Mesothelial cell of epicardium (in vitro differentiated cells): ENCODE data around the gene LHFPL3. TPM values are rescaled to one million over a fixed set of nuclear protein-coding genes. Genes with fewer than 3 reads are reported as not detected.

Experiments used
- DNase-seq, 2 experiments: peaks; one replicate each; pipeline ENCODE4 v3.0.0; 2021; ENCODE audit warnings: low spot score in 2 of 2; ENCODE audit not compliant: unreplicated experiment in 2 of 2
- H3K27ac Mint-ChIP-seq: 2 replicates; pipeline ENCODE4 v1.8.0; 2021; ENCODE audit warnings: mixed read lengths
- H3K27me3 Mint-ChIP-seq: 2 replicates; pipeline ENCODE4 v1.8.0; 2021; ENCODE audit warnings: low read depth, mixed read lengths
- H3K36me3 Mint-ChIP-seq: 2 replicates; pipeline ENCODE4 v1.8.0; 2021; ENCODE audit warnings: mixed read lengths
- H3K4me1 Mint-ChIP-seq: 2 replicates; pipeline ENCODE4 v1.8.0; 2021; ENCODE audit warnings: mixed read lengths
- H3K4me3 Mint-ChIP-seq: 2 replicates; pipeline ENCODE4 v1.8.0; 2021; ENCODE audit warnings: mild to moderate bottlenecking, moderate library complexity, mixed read lengths
- H3K9me3 Mint-ChIP-seq: 2 replicates; pipeline ENCODE4 v1.8.0; 2021; ENCODE audit warnings: mixed read lengths
- total RNA-seq: library from RNA; stranded (reverse); gene quantifications from 3 replicates; pipeline ENCODE4 v1.2.1, GENCODE V29; 2021
- TF ChIP-seq, protein P1 (sequence below): fragments of 200-600 bp; sonication (generic); IDR thresholded peaks from one replicate; pipeline ENCODE4 v1.5.0; 2021; ENCODE audit warnings: antibody characterized with exemption; ENCODE audit not compliant: unreplicated experiment

LHFPL3 gene
- total RNA-seq, 1 donor from 2014 or later = not detected

GRCh38 chr7:104415700-104416099 is 87.3 kb downstream of the LHFPL3 start:
- no peak for DNase-seq
- no peaks in the 10 kb centered on the region for H3K4me1 Mint-ChIP-seq
- TF ChIP-seq, protein P1, sequence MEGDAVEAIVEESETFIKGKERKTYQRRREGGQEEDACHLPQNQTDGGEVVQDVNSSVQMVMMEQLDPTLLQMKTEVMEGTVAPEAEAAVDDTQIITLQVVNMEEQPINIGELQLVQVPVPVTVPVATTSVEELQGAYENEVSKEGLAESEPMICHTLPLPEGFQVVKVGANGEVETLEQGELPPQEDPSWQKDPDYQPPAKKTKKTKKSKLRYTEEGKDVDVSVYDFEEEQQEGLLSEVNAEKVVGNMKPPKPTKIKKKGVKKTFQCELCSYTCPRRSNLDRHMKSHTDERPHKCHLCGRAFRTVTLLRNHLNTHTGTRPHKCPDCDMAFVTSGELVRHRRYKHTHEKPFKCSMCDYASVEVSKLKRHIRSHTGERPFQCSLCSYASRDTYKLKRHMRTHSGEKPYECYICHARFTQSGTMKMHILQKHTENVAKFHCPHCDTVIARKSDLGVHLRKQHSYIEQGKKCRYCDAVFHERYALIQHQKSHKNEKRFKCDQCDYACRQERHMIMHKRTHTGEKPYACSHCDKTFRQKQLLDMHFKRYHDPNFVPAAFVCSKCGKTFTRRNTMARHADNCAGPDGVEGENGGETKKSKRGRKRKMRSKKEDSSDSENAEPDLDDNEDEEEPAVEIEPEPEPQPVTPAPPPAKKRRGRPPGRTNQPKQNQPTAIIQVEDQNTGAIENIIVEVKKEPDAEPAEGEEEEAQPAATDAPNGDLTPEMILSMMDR = no peak

DNA sequence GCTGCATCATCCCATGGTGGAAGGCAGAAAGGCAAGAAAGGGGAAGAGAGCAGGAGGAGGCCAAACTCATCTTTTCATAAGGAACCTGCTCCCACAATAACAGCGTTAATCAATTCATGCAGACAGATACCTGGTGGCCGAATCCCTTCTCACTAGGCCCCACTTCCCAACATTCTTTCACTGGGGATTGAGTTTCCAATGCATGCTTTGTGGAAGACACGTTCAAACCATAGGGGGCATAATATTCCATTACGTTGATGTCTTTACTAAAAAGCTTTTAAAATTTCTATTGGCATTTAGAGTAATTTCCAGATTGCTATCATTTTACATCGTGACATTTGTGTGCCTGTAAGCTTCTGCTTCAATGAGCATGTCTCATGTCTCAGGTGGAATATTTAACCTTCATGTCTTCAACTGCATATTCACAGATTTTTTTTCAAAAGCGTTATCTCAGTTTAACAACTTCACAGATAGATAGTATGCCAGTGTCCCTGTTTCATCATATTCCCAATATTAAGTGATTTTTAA is 88.5 kb downstream of the LHFPL3 start:
- H3K27me3 Mint-ChIP-seq = peaks cover 7% of the 10 kb centered on the region
- DNase-seq = no peak

More at GRCh38 chr7:104415700-104416099, 87.3 kb downstream of the LHFPL3 start:
- Mint-ChIP-seq H3K27ac (no peak overlapping the region), H3K4me3 (no peak overlapping the region), H3K9me3 (no peaks in the 10 kb centered on the region), H3K36me3 (no peaks in the 10 kb centered on the region), H3K27me3 (peaks cover 9% of the 10 kb centered on the region)

GRCh38 chr7:104431930-104432329 is 103.5 kb downstream of the LHFPL3 start:
- Mint-ChIP-seq H3K9me3 (no peaks in the 10 kb centered on the region), H3K4me1 (no peaks in the 10 kb centered on the region), H3K36me3 (no peaks in the 10 kb centered on the region), H3K27ac (no peak overlapping the region), H3K4me3 (no peak overlapping the region), H3K27me3 (peaks cover 13% of the 10 kb centered on the region)
- DNase-seq = no peak
- TF ChIP-seq, protein P1 = no peak

More for the DNA sequence above, 88.5 kb downstream of the LHFPL3 start:
- TF ChIP-seq, protein P1 = no peak
- Mint-ChIP-seq H3K4me1 (no peaks in the 10 kb centered on the region), H3K9me3 (no peaks in the 10 kb centered on the region), H3K4me3 (no peak overlapping the region), H3K36me3 (no peaks in the 10 kb centered on the region), H3K27ac (no peak overlapping the region)

- DNase-seq = no peak
- no peak overlapping the region for H3K4me3 Mint-ChIP-seq
- no peaks in the 10 kb centered on the region for H3K4me1 Mint-ChIP-seq
- no peak overlapping the region for H3K27ac Mint-ChIP-seq
- H3K27me3 Mint-ChIP-seq = peaks cover 22% of the 10 kb centered on the region
- H3K9me3 Mint-ChIP-seq = no peaks in the 10 kb centered on the region
- H3K36me3 Mint-ChIP-seq = no peaks in the 10 kb centered on the region
- TF ChIP-seq, protein P1 = no peak
These were observed 105.7 kb downstream of the LHFPL3 start for GRCh38 chr7:104434129-104434528.

GRCh38 chr7:104442481-104442880 is 114.1 kb downstream of the LHFPL3 start:
- Mint-ChIP-seq H3K27ac (no peak overlapping the region), H3K4me3 (no peak overlapping the region), H3K9me3 (no peaks in the 10 kb centered on the region), H3K4me1 (no peaks in the 10 kb centered on the region), H3K36me3 (no peaks in the 10 kb centered on the region), H3K27me3 (peaks cover 7% of the 10 kb centered on the region)
- TF ChIP-seq, protein P1 = no peak
- no peak for DNase-seq

GRCh38 chr7:104444017-104444416 is 115.6 kb downstream of the LHFPL3 start:
- Mint-ChIP-seq H3K4me1 (no peaks in the 10 kb centered on the region), H3K4me3 (no peak overlapping the region), H3K9me3 (no peaks in the 10 kb centered on the region), H3K36me3 (no peaks in the 10 kb centered on the region), H3K27me3 (peaks cover 2% of the 10 kb centered on the region), H3K27ac (no peak overlapping the region)
- TF ChIP-seq, protein P1 = no peak
- no peak for DNase-seq
